Measurements from ENCODE around the gene CATSPER4.

DNA sequence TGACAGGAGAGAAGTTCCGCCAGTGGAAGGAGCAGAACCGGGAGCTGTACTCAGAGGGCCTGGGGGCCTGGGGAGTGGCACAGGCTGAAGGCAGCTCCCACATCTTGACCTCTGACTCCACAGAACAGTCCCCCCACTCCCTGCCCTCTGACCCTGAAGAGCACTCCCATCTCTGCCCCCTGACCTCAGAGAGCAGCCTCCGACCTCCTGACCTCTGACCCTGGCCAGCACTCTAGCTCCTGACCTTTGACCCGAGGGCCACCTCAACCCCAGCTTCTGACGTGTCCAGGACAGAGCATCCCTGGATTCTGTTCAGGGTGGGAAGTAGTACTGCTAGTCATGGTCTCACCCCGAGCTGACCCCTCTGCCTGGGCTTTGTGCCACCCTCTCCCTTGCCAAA is 1.1 kb upstream of the CATSPER4 start:
- TF ChIP-seq RELA (CRISPR knock-in tag; IDR thresholded peaks at IDR 0.05) (no peak), EP300 (IDR thresholded peaks at IDR 0.05; ENCODE audit: low read depth in 2 of 2, low read length in 2 of 2) (no peak), EP300 (CRISPR knock-in tag; IDR thresholded peaks at IDR 0.05; ENCODE audit: borderline replicate concordance) (no peak), TRIM24 (CRISPR knock-in tag; IDR thresholded peaks at IDR 0.05) (no peak), ZNF30 (CRISPR knock-in tag; IDR thresholded peaks at IDR 0.05) (no peak), ZNF766 (CRISPR knock-in tag; IDR thresholded peaks at IDR 0.05; ENCODE audit: borderline replicate concordance) (no peak), RBM39 (IDR thresholded peaks at IDR 0.05; ENCODE audit: low read depth, low read length, poor library complexity, severe bottlenecking) (no peak), ZNF530 (CRISPR knock-in tag; IDR thresholded peaks at IDR 0.05; ENCODE audit: low read depth) (no peak), POLR2A (IDR thresholded peaks at IDR 0.05; ENCODE audit: insufficient read depth in 1 of 2, low read depth in 2 of 2, low read length in 2 of 2) (no peak), ZNF761 (CRISPR knock-in tag; conservative IDR thresholded peaks at IDR 0.05) (no peak), HNRNPK (IDR thresholded peaks at IDR 0.05; ENCODE audit: low read depth, low read length, poor library complexity, severe bottlenecking) (no peak), ZNF10 (CRISPR knock-in tag; IDR thresholded peaks at IDR 0.05; ENCODE audit: borderline replicate concordance, low read depth) (no peak)
- TF ChIP-seq, protein P1, sequence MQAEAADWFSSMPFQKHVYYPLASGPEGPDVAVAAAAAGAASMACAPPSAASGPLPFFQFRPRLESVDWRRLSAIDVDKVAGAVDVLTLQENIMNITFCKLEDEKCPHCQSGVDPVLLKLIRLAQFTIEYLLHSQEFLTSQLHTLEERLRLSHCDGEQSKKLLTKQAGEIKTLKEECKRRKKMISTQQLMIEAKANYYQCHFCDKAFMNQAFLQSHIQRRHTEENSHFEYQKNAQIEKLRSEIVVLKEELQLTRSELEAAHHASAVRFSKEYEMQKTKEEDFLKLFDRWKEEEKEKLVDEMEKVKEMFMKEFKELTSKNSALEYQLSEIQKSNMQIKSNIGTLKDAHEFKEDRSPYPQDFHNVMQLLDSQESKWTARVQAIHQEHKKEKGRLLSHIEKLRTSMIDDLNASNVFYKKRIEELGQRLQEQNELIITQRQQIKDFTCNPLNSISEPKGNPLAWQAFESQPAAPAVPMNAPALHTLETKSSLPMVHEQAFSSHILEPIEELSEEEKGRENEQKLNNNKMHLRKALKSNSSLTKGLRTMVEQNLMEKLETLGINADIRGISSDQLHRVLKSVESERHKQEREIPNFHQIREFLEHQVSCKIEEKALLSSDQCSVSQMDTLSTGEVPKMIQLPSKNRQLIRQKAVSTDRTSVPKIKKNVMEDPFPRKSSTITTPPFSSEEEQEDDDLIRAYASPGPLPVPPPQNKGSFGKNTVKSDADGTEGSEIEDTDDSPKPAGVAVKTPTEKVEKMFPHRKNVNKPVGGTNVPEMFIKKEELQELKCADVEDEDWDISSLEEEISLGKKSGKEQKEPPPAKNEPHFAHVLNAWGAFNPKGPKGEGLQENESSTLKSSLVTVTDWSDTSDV (CRISPR knock-in tag; IDR thresholded peaks at IDR 0.05) = no peak
- TF ChIP-seq, protein P2, sequence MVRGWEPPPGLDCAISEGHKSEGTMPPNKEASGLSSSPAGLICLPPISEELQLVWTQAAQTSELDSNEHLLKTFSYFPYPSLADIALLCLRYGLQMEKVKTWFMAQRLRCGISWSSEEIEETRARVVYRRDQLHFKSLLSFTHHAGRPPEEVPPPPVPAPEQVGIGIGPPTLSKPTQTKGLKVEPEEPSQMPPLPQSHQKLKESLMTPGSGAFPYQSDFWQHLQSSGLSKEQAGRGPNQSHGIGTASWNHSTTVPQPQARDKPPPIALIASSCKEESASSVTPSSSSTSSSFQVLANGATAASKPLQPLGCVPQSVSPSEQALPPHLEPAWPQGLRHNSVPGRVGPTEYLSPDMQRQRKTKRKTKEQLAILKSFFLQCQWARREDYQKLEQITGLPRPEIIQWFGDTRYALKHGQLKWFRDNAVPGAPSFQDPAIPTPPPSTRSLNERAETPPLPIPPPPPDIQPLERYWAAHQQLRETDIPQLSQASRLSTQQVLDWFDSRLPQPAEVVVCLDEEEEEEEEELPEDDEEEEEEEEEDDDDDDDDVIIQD (CRISPR knock-in tag; IDR thresholded peaks at IDR 0.05; ENCODE audit: low read depth) = no peak
- TF ChIP-seq, protein P3, sequence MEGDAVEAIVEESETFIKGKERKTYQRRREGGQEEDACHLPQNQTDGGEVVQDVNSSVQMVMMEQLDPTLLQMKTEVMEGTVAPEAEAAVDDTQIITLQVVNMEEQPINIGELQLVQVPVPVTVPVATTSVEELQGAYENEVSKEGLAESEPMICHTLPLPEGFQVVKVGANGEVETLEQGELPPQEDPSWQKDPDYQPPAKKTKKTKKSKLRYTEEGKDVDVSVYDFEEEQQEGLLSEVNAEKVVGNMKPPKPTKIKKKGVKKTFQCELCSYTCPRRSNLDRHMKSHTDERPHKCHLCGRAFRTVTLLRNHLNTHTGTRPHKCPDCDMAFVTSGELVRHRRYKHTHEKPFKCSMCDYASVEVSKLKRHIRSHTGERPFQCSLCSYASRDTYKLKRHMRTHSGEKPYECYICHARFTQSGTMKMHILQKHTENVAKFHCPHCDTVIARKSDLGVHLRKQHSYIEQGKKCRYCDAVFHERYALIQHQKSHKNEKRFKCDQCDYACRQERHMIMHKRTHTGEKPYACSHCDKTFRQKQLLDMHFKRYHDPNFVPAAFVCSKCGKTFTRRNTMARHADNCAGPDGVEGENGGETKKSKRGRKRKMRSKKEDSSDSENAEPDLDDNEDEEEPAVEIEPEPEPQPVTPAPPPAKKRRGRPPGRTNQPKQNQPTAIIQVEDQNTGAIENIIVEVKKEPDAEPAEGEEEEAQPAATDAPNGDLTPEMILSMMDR (CRISPR knock-in tag; IDR thresholded peaks at IDR 0.05) = no peak
